Vagina (tissue), 2 donors: ENCODE data around the gene AHNAK2. TPM values are rescaled to one million over a fixed set of nuclear protein-coding genes. Genes with fewer than 3 reads are reported as not detected.

Experiments used
- DNase-seq, 2 donors: peaks; one replicate each; pipeline ENCODE4 v3.0.0-alpha.2; 2017; ENCODE audit errors: extremely low spot score in 2 of 2
- H3K27ac ChIP-seq: fragments of 200-600 bp; sonication (generic); one replicate; pipeline ENCODE4 v1.5.1; 2019
- H3K27me3 ChIP-seq: fragments of 200-600 bp; sonication (generic); one replicate; pipeline ENCODE4 v1.5.1; 2019
- H3K36me3 ChIP-seq, 2 donors: fragments of 200-600 bp; sonication (generic); one replicate each; pipeline ENCODE4 v1.5.1; 2017 to 2019
- H3K4me1 ChIP-seq: fragments of 200-600 bp; sonication (generic); one replicate; pipeline ENCODE4 v1.5.1; 2019
- H3K4me3 ChIP-seq, 2 donors: fragments of 200-600 bp; sonication (generic); 1 replicate in 1 of 2; 2 replicates in 1 of 2; pipeline ENCODE4 v1.5.1; 2016 to 2019
- H3K9me3 ChIP-seq: fragments of 200-600 bp; sonication (generic); one replicate; pipeline ENCODE4 v1.5.1; 2019
- CTCF ChIP-seq, 3 experiments: fragments of 450-650 bp in 2 of 3; fragments of 200-600 bp in 1 of 3; sonication (generic) in 1 of 3; IDR thresholded peaks; one replicate each; pipeline ENCODE4 v1.5.1; 2017 to 2019; ENCODE audit warnings: antibody characterized with exemption in 3 of 3, mild to moderate bottlenecking in 2 of 3, moderate library complexity in 2 of 3
- POLR2A ChIP-seq, 2 donors: fragments of 450-650 bp; IDR thresholded peaks; one replicate each; pipeline ENCODE4 v1.6.1; 2017; ENCODE audit warnings: antibody characterized with exemption in 2 of 2, mild to moderate bottlenecking in 2 of 2, moderate library complexity in 2 of 2
- POLR2AphosphoS5 ChIP-seq, 2 donors: sonication (generic); formaldehyde crosslinking; IDR thresholded peaks; one replicate each; pipeline ENCODE4 v1.9.0; 2017; ENCODE audit warnings: antibody characterized with exemption in 2 of 2, mild to moderate bottlenecking in 2 of 2, low read depth in 1 of 2; ENCODE audit not compliant: insufficient read depth in 1 of 2
- intact Hi-C: fragments of 100-400 bp; cut with DNase I; formaldehyde crosslinking; loops from one replicate; pipeline ENCODE4 v1.15.1; 2023
- total RNA-seq: library from RNA; depleted of rRNA; stranded (reverse); fragments of >200 nt; gene quantifications from one replicate; pipeline ENCODE4 v1.2.3, GENCODE V29; 2016

Gene AHNAK2
- total RNA-seq, 1 donor from 2014 or later, result 180 TPM

DNA sequence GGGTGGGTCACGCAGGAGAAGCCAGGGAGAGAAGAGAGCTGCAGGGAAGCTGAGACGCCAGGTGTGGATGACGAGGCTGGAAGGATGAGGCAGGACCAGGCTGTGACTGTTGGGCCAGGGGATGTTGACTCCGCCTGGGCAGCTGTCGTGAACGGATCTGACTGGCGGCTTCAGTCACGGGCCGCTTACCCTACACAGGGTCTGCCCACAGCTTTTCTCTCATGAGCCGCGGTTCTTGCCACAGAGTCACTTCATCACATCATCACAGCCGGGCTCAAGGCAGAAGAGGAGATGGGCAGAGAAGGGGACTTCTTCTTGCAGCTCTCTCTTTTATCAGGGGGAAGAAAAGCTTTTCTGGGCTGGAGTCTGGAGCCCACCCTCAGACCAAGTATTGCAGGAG, 15.1 kb upstream of the AHNAK2 start:
- Histone ChIP-seq H3K4me3 (no peak overlapping the region), H3K4me1 (no peaks in the 10 kb centered on the region), H3K36me3 (peaks cover 0 to 13% of the 10 kb centered on the region in 2 donors), H3K27me3 (no peaks in the 10 kb centered on the region), H3K27ac (no peak overlapping the region), H3K9me3 (no peaks in the 10 kb centered on the region)
- no peak for DNase-seq
- TF ChIP-seq POLR2AphosphoS5 (IDR thresholded peaks at IDR 0.05; ENCODE audit: insufficient read depth in 1 of 2, low read depth in 1 of 2) (no peak), CTCF (IDR thresholded peaks at IDR 0.05) (no peak), POLR2A (IDR thresholded peaks at IDR 0.05) (no peak)
- intact Hi-C loops, result no loop called here

DNA sequence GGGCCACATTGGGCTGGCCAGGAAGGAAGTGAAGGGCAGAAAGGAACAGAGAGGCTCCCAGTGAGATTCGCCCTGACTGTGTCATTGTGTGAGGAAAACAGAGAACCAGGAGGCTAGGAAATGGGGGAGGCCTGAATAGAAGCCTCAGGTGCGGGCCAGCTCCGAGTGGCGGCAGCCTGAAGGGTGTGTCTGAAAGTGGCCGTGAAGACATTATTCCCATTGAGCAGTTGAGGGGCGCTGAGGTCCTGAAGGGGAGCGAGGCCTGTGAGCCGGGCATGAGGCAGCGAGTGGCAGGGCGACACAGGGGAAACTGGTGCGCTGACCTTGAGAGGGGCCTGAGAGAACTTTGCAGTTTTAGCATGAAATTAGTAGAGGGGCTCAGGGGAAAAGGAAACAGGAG, 14.3 kb upstream of the AHNAK2 start:
- Histone ChIP-seq H3K27me3 (no peaks in the 10 kb centered on the region), H3K27ac (no peak overlapping the region), H3K4me1 (no peaks in the 10 kb centered on the region), H3K36me3 (peaks cover 0 to 13% of the 10 kb centered on the region in 2 donors), H3K4me3 (no peak overlapping the region), H3K9me3 (no peaks in the 10 kb centered on the region)
- intact Hi-C loops, result no loop called here
- no peak for TF ChIP-seq POLR2AphosphoS5 (IDR thresholded peaks at IDR 0.05; ENCODE audit: insufficient read depth in 1 of 2, low read depth in 1 of 2)
- no peak for TF ChIP-seq CTCF (IDR thresholded peaks at IDR 0.05)
- no peak for TF ChIP-seq POLR2A (IDR thresholded peaks at IDR 0.05)
- no peak for DNase-seq

- no peak overlapping the region for H3K27ac ChIP-seq
- no peak for DNase-seq
Observed at GRCh38 chr14:104991896-104992230, 13.7 kb upstream of the AHNAK2 start.

GRCh38 chr14:104989951-104990303, 11.8 kb upstream of the AHNAK2 start:
- Histone ChIP-seq H3K27ac (no peak overlapping the region), H3K9me3 (no peaks in the 10 kb centered on the region), H3K4me3 (no peak overlapping the region), H3K36me3 (peaks cover 0 to 12% of the 10 kb centered on the region in 2 donors), H3K27me3 (no peaks in the 10 kb centered on the region), H3K4me1 (peaks cover 17% of the 10 kb centered on the region)
- TF ChIP-seq POLR2A (IDR thresholded peaks at IDR 0.05) (no peak), CTCF (IDR thresholded peaks at IDR 0.05) (no peak), POLR2AphosphoS5 (IDR thresholded peaks at IDR 0.05; ENCODE audit: insufficient read depth in 1 of 2, low read depth in 1 of 2) (no peak)
- intact Hi-C loops, result loop anchor here (10.0 kb wide), 1 partner anchor 195 kb away; the partner anchor contains the start of gene AKT1
- DNase-seq, result no peak

More at GRCh38 chr14:104991896-104992230, 13.7 kb upstream of the AHNAK2 start:
- Histone ChIP-seq H3K9me3 (no peaks in the 10 kb centered on the region), H3K36me3 (peaks cover 0 to 13% of the 10 kb centered on the region in 2 donors), H3K27me3 (no peaks in the 10 kb centered on the region), H3K4me3 (no peak overlapping the region), H3K4me1 (peaks cover 3% of the 10 kb centered on the region)
- TF ChIP-seq POLR2AphosphoS5 (IDR thresholded peaks at IDR 0.05; ENCODE audit: insufficient read depth in 1 of 2, low read depth in 1 of 2) (no peak), CTCF (IDR thresholded peaks at IDR 0.05) (no peak), POLR2A (IDR thresholded peaks at IDR 0.05) (no peak)
- intact Hi-C loops, result no loop called here

DNA sequence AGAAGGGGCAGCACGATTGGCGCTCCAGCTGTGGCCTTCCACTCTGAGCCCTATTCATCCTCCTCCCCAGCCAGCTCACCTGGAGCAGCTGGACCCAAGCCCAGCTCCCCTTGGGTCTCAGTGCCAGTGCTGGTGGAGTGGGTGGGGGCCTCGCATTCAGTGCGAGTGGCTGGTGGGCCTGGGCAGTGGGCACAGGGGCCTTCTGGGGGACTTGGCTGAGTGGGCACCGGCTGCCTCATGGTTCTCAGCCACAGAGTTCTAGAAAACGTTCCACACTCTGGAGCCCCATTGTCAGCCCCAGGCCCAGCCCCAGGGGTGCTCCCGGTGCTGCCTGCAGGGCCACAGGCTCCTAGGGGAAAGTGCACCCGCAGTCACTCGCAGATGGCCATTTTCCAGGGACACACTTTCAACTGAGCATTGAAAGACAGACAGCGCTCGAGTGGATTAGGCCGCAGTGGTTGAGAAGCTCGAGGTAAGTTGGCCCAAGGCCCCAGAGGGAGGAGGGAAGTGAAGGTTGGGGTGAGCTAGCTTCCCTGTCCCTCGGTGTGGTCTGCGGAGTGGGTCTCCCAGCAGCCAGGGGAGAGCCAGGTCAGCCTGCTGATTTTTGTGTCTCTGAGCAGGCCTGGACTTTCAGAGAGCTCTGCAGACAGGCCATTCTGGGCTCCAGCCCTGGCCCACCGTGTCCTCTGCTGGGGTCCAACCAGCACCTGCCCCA, 11.2 kb upstream of the AHNAK2 start:
- H3K36me3 ChIP-seq, result peaks cover 0 to 7% of the 10 kb centered on the region in 2 donors
- no peak overlapping the region for H3K4me3 ChIP-seq
- intact Hi-C loops, result loop anchor here (10.0 kb wide), 1 partner anchor 195 kb away; the partner anchor contains the start of gene AKT1

More for the DNA sequence above, 11.2 kb upstream of the AHNAK2 start:
- Histone ChIP-seq H3K9me3 (no peaks in the 10 kb centered on the region), H3K4me1 (peaks cover 20% of the 10 kb centered on the region), H3K27me3 (no peaks in the 10 kb centered on the region), H3K27ac (no peak overlapping the region)
- TF ChIP-seq POLR2A (IDR thresholded peaks at IDR 0.05), result no peak
- no peak for TF ChIP-seq POLR2AphosphoS5 (IDR thresholded peaks at IDR 0.05; ENCODE audit: insufficient read depth in 1 of 2, low read depth in 1 of 2)
- TF ChIP-seq CTCF (IDR thresholded peaks at IDR 0.05), result no peak
- no peak for DNase-seq
